Stimulated activated CD8-positive, alpha-beta memory T cell treated with anti-CD3 and anti-CD28 coated beads, Interleukin-7, amount 100 ng/mL, for 1 hour (primary cell): ENCODE results near the gene DDX28.
"Not testable (repeated sequence)": the region's sequence is repeated elsewhere in the genome, so short reads cannot be mapped to it uniquely, and the experiment has no call there.

ENCODE experiments used
- DNase-seq, 2 donors: peaks; one replicate each; pipeline ENCODE4 v3.0.0-alpha.2; 2020; ENCODE audit warnings: low read depth in 2 of 2

Gene DDX28

DNA sequence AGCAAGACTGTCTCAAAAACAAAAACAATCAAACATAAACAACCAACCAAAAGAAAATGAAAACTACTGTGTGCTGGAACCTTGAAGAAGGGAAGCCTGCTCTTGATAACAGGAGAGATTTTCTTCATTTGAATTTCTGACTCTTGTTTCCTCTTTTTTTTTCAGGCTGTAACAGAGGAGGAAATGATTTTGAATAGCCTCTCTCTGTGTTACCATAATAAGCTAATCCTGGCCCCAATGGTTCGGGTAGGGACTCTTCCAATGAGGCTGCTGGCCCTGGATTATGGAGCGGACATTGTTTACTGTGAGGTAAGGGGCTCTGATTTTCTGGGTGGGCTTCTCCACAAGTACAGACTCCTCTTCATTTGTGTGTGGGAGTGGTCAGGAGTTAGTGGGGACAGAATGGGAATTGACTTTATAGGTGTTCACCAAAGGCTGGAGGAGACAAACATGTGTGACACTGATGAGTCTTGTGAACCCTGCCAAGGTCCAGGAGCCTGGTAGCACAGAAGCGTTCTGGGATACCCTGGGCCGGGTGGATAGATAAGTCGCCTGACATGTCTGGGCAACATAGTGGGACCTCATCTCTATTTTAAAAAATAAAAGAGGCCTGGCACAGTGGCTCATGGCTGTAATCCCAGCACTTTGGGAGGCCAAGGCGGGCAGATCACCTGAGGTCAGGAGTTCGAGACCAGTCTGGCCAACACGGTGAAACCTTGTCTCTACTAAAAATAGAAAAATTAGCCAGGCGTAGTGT is 15.0 kb upstream of the DDX28 start:
- DNase-seq, result no peak

DNA sequence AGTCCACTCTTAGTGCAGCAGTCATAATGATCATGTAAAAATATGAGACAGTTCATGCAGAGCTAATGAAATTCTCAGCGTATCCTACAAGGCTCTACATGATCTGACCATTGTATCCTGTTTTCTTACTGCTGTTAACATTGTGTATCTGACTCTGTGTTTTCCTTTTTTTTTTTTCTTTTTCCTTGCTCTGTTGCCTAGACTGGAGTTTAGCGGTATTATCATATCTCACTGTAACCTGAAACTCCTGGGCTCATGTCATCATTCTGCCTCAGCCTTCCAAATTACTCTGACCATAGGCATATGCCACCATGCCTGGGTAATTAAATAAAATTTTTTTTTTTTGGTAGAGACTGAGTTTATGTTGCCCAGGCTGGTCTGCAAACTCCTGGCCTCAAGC is 12.2 kb upstream of the DDX28 start:
- DNase-seq, result no peak

DNA sequence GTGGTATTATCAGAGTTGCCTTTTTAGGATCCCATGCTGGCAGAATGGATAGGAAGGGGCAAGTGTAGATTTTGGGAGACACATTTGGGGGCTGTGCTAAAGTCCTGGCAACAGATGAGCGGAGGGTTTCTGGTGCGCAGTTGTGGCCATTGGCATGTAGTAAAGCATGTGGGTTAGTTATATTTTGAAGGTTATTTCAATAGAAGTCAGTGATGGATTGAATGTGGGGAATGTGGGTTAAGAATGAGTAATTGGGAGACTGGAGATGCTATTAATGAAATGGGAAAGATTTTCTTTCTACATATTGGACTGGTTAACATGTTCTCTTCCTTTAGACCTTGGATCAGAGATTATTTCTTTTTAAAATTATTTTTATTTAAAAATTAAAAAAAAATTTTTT is 10.1 kb upstream of the DDX28 start:
- no peak for DNase-seq

DNA sequence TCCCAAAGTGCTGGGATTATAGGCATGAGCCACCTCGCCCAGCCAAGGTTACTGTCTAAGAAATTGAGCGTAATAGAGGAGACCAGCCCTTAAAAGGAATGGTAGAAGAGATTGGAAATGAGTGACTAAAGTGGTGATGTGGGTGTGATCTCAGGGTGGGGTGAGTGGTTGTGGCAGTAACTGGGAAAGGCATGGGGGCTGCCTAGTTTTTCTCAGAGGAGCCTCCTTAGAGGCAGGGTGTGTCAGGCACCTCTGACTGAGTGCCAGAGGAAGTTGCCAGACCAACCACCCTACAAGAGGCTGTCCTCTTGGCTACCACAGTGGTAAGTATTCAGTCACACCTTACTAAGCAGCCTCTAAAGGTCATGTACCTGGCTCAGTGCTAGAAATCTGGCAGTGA is 8.9 kb upstream of the DDX28 start:
- DNase-seq, result no peak

DNA sequence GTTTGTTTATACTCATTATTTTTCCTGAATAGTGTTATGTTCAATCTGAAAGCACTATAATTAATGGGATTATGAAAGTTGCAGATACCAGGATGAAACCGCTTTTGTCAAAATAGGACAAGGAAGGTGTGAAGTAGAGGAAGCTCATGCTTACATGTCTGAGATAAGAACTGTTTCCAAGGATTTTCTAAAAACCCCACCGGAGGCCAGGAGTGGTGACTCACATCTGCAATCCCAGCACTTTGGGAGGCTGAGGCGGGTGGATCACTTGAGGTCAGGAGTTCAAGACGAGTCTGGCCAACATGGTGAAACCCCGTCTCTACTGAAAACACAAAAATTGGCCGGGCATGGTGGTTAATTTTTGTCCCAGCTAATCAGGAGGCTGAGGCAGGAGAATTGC is 7.1 kb upstream of the DDX28 start:
- not testable (repeated sequence) for DNase-seq

DNA sequence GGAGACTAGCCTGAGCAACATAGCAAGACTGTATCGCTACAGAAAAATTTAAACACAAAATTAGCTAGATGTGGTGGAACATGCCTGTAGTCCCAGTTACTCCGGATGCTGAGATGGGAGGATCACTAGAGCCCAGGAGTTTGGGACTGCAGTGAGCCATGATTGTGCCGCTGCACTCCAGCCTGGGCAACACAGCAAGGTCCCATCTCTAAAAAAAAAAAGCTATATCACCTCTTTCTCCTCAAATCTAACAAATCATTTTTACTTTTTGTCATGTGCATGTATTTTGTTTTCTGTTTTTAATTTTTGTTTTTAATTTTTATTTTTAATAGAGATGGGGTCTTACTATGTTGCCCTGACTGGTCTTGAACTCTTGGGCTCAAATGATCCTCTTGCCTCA is 6.0 kb upstream of the DDX28 start:
- DNase-seq, result no peak

DNA sequence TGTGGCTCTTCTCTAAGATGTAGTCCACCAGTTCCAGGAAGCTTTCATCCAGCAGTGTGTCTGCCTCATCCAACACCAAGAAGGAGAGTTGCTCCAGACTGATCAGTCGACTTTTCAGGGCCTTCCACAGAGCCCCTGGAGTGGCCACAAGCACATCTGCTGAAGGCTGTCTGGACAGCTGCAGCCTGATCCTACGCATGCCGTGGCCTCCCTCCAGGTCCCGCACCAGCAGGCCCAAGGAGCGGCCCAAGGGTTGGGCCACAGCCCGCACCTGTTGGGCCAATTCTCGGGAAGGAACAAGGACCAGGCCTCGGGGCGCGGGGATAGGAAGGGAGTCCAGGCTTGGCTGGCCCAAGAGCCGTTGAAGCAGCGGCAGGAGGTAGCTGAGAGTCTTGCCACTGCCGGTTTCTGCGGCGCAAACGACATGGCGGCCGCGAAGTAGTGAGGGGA is 729 bp downstream of the DDX28 start:
- DNase-seq, result no peak

DNA sequence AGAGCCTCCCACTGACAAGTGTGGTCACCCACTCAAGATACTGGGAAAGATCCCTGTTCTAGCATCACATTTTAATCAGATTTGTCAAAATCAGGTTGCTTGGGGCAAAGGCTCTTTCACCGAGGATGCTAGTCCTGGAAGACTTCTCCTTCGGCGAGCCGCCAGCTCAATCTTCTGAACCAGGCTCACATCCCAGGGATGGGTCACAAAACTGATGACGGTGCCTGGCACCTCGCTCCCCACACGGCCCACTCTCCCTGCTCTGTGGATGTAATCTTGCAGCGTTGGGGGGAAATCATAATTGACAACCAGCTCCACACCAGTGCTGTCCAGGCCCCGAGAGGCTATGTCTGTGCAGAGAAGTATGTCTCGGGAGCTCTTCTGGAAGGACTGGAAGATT is 1.5 kb downstream of the DDX28 start:
- DNase-seq, result no peak

DNA sequence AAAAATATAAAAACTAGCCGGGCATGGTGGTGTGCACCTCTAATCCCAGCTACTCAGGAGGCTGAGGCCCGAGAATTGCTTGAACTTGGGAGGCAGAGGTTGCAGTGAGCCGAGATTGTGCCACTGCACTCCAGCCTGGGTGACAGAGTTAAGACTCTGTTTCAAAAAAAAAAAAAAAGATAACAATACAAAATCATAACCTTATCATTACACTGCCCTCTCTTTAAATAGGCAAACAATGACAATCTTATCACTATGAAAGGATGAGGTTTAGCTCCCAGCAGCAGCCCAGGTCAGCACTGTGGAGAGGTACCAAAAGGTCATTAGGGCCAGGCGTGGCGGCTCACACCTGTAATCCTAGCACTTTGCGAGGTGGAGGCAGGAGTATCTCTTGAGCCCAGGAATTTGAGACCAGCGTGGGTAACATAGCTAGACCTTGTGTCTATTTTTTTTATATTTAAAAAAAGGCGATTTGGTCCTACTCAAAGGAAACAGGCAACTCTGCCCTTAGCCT is 3.8 kb downstream of the DDX28 start:
- no peak for DNase-seq

DNA sequence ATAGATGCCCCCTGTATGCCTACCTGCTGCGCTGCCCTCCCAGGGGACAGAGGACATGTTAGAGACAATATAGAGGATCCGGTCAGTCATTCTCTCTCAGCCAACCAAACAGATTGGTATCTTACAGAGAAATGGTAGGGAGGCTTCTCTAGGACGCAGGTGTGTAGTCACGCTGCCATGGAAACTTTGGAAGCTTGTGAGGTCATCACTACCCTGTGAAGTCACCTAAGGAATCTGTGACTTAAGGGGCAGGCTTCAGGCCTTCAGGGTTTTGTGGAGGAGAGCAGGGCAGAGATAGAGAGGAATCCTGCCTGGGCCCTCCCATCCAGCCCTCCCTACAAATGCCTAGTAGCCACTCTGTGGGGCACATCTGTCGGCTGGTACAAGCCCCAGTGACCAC is 7.4 kb downstream of the DDX28 start, which contains the start of gene DPEP2NB:
Gene DPEP2NB (minus strand): TSS at position 231 of the 400 bp plus-strand sequence. CDS start 141 bp downstream, at position 90.
- no peak for DNase-seq

DNA sequence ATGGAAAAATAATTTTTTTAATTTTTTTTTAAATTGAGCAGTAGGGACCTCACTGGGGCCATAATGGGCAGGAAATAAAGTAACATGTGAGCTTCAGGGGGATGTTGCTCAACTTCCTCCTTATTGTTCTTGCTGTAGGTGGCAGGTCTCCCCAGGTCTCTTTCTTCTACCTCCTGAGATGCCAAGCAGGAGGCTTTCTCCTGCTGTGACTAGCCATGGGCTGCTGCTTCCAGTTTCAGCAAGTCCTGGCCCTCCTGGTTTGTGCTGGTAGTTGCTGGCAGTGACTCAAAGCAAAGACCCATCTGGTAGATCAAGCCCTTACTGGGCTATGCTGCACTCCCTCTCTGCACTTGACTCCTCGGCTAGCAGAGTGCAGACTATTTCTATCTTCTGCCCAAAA is 9.6 kb downstream of the DDX28 start:
- no peak for DNase-seq

DNA sequence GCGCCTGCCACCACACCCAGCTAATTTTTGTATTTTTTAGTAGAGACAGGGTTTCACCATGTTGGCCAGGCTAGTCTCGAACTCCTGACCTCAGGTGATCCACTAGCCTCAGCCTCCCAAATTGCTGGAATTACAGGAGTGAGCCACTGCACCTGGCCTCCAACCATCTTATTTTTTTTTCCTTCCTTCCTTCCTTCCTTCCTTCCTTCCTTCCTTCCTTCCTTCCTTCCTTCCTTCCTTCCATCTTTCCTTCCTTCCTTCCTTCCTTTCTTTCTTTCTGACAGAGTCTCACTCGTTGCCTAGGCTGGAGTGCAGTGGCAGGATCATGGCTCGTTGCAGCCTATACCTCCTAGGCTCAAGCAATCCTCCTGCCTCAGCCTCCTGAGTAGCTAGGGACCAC is 13.2 kb downstream of the DDX28 start:
- DNase-seq, result not testable (repeated sequence)

DNA sequence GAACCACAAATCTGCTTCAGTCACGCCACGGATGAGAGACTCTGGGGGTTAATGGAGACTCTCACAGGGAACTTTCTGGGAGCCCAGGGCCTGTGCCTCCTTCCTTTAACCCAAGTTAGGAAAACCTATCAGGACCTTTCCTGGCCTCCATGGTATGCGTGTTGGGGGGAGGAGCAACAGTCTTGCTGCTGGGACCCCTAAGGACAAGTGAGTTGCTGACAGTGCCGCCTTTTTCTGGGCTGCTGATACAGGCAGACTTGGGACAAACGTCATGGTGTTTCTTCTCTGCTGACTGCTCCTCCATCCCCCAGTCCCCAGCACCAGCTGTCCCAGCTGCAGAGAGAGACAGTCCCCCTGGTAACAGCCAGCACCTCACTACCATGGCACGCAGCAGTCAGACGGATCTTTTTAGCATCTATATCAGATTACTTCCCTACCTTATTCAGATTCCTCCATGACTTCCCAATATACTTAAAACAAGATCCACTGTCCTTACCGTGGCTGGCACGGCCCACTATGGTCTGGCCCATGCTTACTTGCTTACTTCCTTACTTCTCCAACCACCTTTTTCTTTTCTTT is 13.8 kb downstream of the DDX28 start:
- no peak for DNase-seq

DNA sequence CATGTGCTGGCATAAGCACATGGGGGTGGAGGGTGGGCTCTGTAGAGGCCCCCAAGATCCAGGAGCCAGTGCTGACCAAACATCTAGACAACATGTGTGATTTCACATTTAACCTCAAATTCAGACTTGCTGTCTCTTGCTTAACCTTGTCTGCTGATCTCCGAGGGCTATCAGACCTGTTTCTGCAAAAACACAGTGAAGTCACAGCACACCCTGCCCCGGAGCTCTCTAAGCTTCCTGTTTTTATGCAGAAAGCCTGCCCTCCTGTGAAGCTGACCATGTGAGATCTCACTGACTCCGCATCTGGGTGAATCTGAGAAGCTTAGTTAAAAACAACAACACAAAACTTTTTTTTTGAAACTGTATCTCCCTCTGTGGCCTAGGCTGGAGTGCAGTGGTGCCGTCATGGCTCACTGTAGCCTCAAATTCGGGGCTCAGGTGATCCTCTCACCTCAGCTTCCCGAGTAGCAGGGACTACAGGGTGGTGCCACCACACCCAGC is 17.2 kb downstream of the DDX28 start:
- DNase-seq, result no peak

DNA sequence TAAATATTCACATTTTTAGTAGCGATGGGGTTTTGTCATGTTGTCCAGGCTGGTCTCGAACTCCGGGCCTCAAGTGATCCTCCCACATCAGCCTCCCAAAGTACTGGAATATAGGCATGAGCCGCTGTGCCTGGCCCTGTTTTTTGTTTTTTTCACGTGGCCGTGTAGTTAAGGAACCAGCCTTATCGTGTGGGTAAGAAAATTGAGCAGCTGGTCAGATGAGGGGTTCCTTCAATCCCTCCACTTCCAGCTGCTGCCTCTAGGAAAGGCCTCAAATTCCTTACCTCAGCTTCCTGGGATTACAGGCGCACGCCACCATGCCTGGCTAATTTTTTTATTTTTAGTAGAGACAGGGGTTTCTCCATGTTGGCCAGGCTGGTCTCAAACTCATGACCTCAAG is 17.8 kb downstream of the DDX28 start:
- no peak for DNase-seq

DNA sequence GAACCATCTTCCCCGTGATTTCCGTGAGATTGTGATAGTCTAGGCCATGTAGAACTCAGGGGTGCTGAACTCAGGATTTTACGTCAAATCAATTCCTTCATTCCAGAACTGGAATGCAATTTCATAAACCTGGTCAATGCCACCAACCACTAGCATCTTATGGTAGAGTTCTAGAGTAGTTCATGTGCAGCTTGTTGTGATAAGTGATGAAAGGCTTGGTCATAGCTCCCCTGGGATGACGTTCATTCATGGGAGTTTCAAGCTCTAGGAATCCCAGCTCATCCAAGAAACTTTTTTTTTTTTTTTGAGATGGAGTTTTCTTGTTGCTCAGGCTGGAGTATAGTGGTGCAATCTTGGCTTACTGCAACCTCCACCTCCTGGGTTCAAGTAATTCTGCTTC is 20.0 kb downstream of the DDX28 start:
- DNase-seq, result no peak

DNA sequence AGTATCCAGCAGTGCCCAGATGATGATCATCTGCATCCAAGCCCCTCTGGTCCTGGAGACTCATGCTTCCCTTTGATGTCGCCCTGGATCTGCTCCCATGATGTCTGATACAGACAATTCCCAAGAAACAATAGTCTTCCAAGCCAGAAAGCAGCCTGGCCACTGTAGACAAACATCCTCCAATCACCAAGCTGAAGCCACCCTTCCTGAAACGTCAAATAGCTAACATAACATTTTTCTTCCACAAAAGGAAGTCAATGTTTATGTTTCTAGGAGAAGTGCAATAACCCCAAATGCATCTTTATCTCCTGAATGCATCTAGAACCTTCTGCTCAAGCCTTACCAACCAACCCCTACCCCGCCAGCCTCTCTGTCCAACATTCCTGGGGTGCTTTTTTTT is 22.6 kb downstream of the DDX28 start:
- no peak for DNase-seq

DNA sequence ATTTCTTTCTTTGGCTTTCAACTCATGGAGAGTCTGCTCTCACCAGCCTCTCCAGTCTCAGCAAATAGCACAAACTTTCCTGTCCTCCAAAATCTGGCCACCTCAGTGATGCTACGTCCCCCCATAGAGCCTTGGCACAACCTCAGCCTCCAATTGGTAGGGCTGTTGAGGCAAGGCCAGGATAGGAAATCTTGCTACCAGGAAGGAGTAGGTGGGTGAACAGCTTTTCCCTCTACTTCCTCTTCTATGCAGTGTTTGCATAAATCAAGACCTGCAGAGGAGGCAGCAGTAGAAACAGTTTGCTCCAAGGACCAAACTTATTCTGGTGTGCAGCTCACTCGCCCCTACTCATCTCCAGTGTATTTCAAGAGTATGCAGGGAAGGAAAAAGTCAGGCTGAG is 23.0 kb downstream of the DDX28 start:
- no peak for DNase-seq

DNA sequence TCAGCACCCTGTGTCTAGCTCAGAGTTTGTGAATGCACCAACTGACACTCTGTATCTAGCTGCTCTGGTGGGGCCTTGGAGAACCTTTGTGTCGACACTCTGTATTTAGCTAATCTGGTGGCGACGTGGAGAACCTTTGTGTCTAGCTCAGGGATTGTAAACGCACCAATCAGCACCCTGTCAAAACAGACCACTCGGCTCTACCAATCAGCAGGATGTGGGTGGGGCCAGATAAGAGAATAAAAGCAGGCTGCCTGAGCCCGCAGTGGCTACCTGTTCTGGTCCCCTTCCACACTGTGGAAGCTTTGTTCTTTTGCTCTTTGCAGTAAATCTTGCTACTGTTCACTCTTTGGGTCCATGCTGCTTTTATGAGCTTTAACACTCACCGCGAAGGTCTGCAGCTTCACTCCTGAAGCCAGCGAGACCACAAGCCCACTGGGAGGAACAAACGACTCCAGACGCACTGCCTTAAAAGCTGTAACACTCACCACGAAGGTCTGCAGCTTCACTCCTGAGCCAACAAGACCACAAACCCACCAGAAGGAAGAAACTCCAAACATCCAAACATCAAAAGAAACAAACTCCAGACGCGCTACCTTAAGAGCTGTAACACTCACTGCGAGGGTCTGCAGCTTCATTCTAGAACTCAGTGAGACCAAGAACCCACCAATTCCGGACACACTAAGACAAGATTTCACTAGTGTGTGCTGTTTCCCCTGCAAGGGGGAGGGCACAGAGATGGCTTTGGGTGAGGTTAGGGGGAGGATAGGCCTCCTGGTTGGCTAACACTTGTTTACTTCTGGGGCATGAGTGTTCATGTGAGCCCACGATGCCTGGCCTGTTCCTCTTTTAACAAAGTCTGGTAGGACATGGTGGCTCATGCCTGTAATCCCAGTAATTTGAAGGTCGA is 24.0 kb downstream of the DDX28 start, which contains the start of gene DPEP2:
Gene DPEP2 (minus strand): TSS at position 706 of the 910 bp plus-strand sequence. CDS start 6,272 bp downstream, outside the sequence.
- not testable (repeated sequence) for DNase-seq

DNA sequence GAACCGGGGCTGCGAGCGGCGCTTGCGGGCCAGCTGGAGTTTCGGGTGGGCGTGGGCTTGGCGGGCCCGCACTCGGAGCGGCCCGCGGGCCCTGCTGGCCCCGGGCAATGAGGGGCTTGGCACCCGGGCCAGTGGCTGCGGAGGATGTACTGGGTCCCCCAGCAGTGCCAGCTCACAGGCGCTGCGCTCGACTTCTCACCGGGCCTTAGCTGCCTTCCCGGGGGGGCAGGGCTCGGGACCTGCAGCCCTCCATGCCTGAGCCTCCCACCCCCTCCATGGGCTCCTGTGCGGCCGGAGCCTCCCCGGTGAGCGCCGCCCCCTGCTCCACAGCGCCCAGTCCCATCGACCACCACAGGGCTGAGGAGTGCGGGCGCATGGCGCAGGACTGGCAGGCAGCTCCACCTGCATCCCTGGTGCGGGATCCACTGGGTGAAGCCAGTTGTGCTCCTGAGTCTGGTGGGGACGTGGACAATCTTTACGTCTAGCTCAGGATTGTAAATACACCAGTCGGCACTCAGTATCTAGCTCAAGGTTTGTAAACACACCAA is 24.7 kb downstream of the DDX28 start:
- not testable (repeated sequence) for DNase-seq

DNA sequence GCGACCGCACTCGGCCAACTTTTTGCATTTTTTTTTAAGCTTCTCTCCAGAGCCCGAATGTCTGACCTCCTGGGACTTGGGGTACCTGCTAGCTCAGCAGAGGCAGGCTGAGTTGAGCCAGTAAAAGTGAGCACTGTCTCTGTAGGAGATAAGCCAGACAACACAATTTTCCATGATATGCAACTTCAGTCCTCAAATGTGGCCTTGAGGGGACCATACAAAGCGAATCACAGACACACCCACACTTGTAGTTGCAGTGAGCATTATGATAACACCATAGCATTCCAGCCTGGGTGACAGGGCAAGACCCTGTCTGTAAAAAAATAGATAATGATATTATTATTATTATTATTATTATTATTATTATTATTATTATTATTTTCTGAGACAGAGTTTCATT is 26.4 kb downstream of the DDX28 start:
- no peak for DNase-seq

DNA sequence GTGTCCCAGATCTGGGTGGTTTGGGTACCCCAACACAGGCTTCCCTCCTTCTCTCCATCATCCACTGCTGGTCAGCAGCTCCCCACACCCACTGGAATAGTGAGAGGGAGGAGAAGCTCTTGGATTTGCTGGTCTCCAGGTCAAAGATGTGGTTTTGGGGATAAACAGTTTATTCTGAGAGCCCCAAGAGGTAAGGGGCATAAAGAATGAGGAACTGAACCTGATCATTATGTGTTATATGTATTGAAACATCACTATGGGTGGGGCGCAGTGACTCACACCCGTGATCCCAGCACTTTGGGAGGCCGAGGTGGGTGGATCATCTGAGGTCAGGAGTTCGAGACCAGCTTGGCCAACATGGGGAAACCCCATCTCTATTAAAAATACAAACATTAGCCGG is 27.6 kb downstream of the DDX28 start:
- no peak for DNase-seq
